Activated CD8-positive, alpha-beta memory T cell treated with anti-CD3 and anti-CD28 coated beads for 36 hours (primary cell): Measurements from ENCODE around the gene MYO7A. TPM values are rescaled to one million over a fixed set of nuclear protein-coding genes. Genes with fewer than 3 reads are reported as not detected.

ENCODE experiments used
- CTCF ChIA-PET: fragments of 350-600 bp; sonication (Branson Sonifier 250); formaldehyde crosslinking; loops from one replicate; lab custom pipeline; 2021; ENCODE audit warnings: antibody characterized with exemption; lab: Charles Lee
- POLR2A ChIA-PET: fragments of 350-600 bp; sonication (Branson Sonifier 250); formaldehyde crosslinking; loops from one replicate; lab custom pipeline; 2021; ENCODE audit warnings: antibody characterized with exemption; lab: Charles Lee
- total RNA-seq, 2 experiments: library from RNA; stranded (reverse); gene quantifications; one replicate each; pipeline ENCODE4 v1.2.3, GENCODE V29; 2021

Gene MYO7A
- total RNA-seq, 2 experiments from 2014 or later, result 0.06 TPM; not detected in 1

- ChIA-PET CTCF (no interaction called here), POLR2A (no interaction called here)
These were observed 83.7 kb downstream of the MYO7A start for GRCh38 chr11:77211594-77212251.

- CTCF ChIA-PET, result no interaction called here
- POLR2A ChIA-PET, result no interaction called here
These were observed 84.4 kb downstream of the MYO7A start for GRCh38 chr11:77212314-77213007.

- ChIA-PET CTCF (no interaction called here), POLR2A (no interaction called here)
These were observed 85.1 kb downstream of the MYO7A start for GRCh38 chr11:77213029-77213579.

GRCh38 chr11:77213589-77214428 lies 85.8 kb downstream of the MYO7A start:
- CTCF ChIA-PET, result no interaction called here
- POLR2A ChIA-PET, result no interaction called here

- ChIA-PET POLR2A (no interaction called here), CTCF (no interaction called here)
These were observed 86.5 kb downstream of the MYO7A start for GRCh38 chr11:77214557-77214956.

- POLR2A ChIA-PET, result no interaction called here
- CTCF ChIA-PET, result no interaction called here
These were observed 87.1 kb downstream of the MYO7A start for GRCh38 chr11:77215106-77215505.

- CTCF ChIA-PET, result no interaction called here
- POLR2A ChIA-PET, result no interaction called here
These were observed 89.1 kb downstream of the MYO7A start for GRCh38 chr11:77217156-77217555.

GRCh38 chr11:77223797-77224196 lies 95.8 kb downstream of the MYO7A start:
- CTCF ChIA-PET, result no interaction called here

GRCh38 chr11:77230878-77231605 lies 103.0 kb downstream of the MYO7A start:
- CTCF ChIA-PET, result no interaction called here

More at GRCh38 chr11:77223797-77224196, 95.8 kb downstream of the MYO7A start:
- POLR2A ChIA-PET, result no interaction called here

GRCh38 chr11:77231800-77232199 lies 103.8 kb downstream of the MYO7A start:
- POLR2A ChIA-PET, result no interaction called here
- CTCF ChIA-PET, result no interaction called here

More at GRCh38 chr11:77230878-77231605, 103.0 kb downstream of the MYO7A start:
- POLR2A ChIA-PET, result no interaction called here

- CTCF ChIA-PET, result no interaction called here
- POLR2A ChIA-PET, result no interaction called here
These were observed 104.2 kb downstream of the MYO7A start for GRCh38 chr11:77232242-77232641.

- ChIA-PET CTCF (interaction anchor here (0.7 kb wide), 1 partner anchor 230 kb away, joined by 5 read pairs; no protein-coding TSS in a partner anchor), POLR2A (no interaction called here)
These were observed 105.0 kb downstream of the MYO7A start for GRCh38 chr11:77233011-77233410.

GRCh38 chr11:77236901-77237300 lies 108.9 kb downstream of the MYO7A start:
- CTCF ChIA-PET, result no interaction called here
- POLR2A ChIA-PET, result no interaction called here

- ChIA-PET CTCF (no interaction called here), POLR2A (no interaction called here)
These were observed 116.4 kb downstream of the MYO7A start for GRCh38 chr11:77244277-77245027.

- CTCF ChIA-PET, result no interaction called here
These were observed 121.4 kb downstream of the MYO7A start for GRCh38 chr11:77249427-77249826.

GRCh38 chr11:77250881-77251640 lies 123.0 kb downstream of the MYO7A start:
- ChIA-PET POLR2A (no interaction called here), CTCF (no interaction called here)

More at GRCh38 chr11:77249427-77249826, 121.4 kb downstream of the MYO7A start:
- POLR2A ChIA-PET, result no interaction called here

GRCh38 chr11:77252555-77253270 lies 124.7 kb downstream of the MYO7A start:
- ChIA-PET CTCF (interaction anchor here (1.2 kb wide), 1 partner anchor 52 kb away, joined by 3 read pairs; no protein-coding TSS in a partner anchor), POLR2A (no interaction called here)
